OCI-LY1 (cell line): ENCODE data around the gene ELAVL1.

Experiments used
- H2AFZ ChIP-seq: fragments of 200-600 bp; sonication (generic), shearing (Covaris generic); 2 replicates; pipeline ENCODE4 v1.6.0; 2014; ENCODE audit warnings: antibody characterized with exemption, mild to moderate bottlenecking, low read length
- H3F3A ChIP-seq: fragments of 200-600 bp; sonication (generic), shearing (Covaris generic); 2 replicates; pipeline ENCODE4 v1.6.0; 2014; ENCODE audit warnings: mild to moderate bottlenecking, antibody characterized with exemption, low read length, moderate library complexity; ENCODE audit not compliant: insufficient read depth
- H3K27ac ChIP-seq: fragments of 200-600 bp; sonication (generic); 2 replicates; pipeline ENCODE4 v1.5.1; 2014; ENCODE audit warnings: low read length, mixed run types, mild to moderate bottlenecking, low read depth; ENCODE audit not compliant: poor library complexity, severe bottlenecking
- H3K27me3 ChIP-seq: fragments of 200-600 bp; sonication (generic); 2 replicates; pipeline ENCODE4 v1.6.0; 2014; ENCODE audit warnings: antibody characterized with exemption, mild to moderate bottlenecking, low read length, moderate library complexity; ENCODE audit not compliant: insufficient read depth
- H3K36me3 ChIP-seq: fragments of 200-600 bp; sonication (generic); 2 replicates; pipeline ENCODE4 v1.6.1; 2014; ENCODE audit warnings: mild to moderate bottlenecking, antibody characterized with exemption, low read length, moderate library complexity, mixed read lengths; ENCODE audit not compliant: insufficient read depth
- H3K4me1 ChIP-seq: fragments of 200-600 bp; sonication (generic); 2 replicates; pipeline ENCODE4 v1.5.1; 2014; ENCODE audit warnings: mild to moderate bottlenecking, low read length, moderate library complexity; ENCODE audit not compliant: insufficient read depth, severe bottlenecking
- H3K4me2 ChIP-seq: fragments of 200-600 bp; sonication (generic), shearing (Covaris generic); 2 replicates; pipeline ENCODE4 v1.6.1; 2014; ENCODE audit warnings: low read length
- H3K4me3 ChIP-seq: fragments of 200-600 bp; sonication (generic); 2 replicates; pipeline ENCODE4 v1.5.1; 2014; ENCODE audit warnings: low read length, low read depth, mild to moderate bottlenecking, mixed read lengths; ENCODE audit not compliant: poor library complexity, severe bottlenecking
- H3K79me2 ChIP-seq: fragments of 200-600 bp; shearing (Covaris generic); 2 replicates; pipeline ENCODE4 v1.6.1; 2016; ENCODE audit warnings: mixed run types, low read length, mixed read lengths; ENCODE audit not compliant: insufficient read depth
- H3K9ac ChIP-seq: fragments of 200-600 bp; sonication (generic), shearing (Covaris generic); 2 replicates; pipeline ENCODE4 v1.6.1; 2014; ENCODE audit warnings: mild to moderate bottlenecking, low read length, mixed read lengths
- H3K9me2 ChIP-seq: fragments of 200-600 bp; sonication (generic), shearing (Covaris generic); 2 replicates; pipeline ENCODE4 v1.6.1; 2014; ENCODE audit warnings: low read depth, mild to moderate bottlenecking, low read length, mixed read lengths
- H3K9me3 ChIP-seq: fragments of 200-600 bp; shearing (Covaris generic); 2 replicates; pipeline ENCODE4 v1.6.1; 2014; ENCODE audit warnings: low read length, mixed read lengths
- H4K20me1 ChIP-seq: fragments of 200-600 bp; sonication (generic), shearing (Covaris generic); 2 replicates; pipeline ENCODE4 v1.6.0; 2016; ENCODE audit warnings: mild to moderate bottlenecking, low read length; ENCODE audit not compliant: insufficient read depth
- EZH2 ChIP-seq: fragments of 200-600 bp; sonication (generic), shearing (Covaris generic); IDR thresholded peaks from 2 replicates; pipeline ENCODE4 v1.8.0; 2017; ENCODE audit warnings: borderline replicate concordance, mixed run types, mild to moderate bottlenecking, antibody characterized with exemption, low read length, moderate library complexity, mixed read lengths
- TF ChIP-seq, protein P1 (sequence below): fragments of 200-600 bp; sonication (generic), shearing (Covaris generic); IDR thresholded peaks from 2 replicates; pipeline ENCODE4 v1.5.1; 2017; ENCODE audit warnings: mild to moderate bottlenecking, antibody characterized with exemption, low read length, moderate library complexity, mixed read lengths

Gene ELAVL1

DNA sequence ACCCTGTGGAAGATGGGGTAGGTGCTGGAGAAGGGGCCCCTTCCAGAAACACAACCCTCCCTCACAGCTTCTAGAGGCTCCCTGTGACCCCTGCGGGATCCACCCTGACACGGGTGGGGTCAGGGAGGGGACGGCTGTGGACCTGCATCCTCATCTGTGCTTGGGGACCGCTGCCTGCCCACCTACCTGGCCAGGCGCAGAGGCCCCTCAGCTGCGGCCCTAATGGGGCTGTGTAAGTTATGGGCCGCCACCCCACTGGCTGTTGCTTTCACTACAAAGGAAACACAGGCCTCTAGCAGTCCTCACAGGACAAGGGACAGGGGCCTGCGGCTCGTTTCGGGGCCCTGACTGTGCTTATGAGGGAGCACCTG is 72.5 kb downstream of the ELAVL1 start:
- Histone ChIP-seq H3K9ac (no peak overlapping the region), H3K27me3 (no peaks in the 10 kb centered on the region), H3K4me2 (no peak overlapping the region), H3F3A (no peaks in the 10 kb centered on the region), H3K79me2 (no peaks in the 10 kb centered on the region), H3K27ac (no peak overlapping the region), H2AFZ (no peak overlapping the region), H4K20me1 (no peaks in the 10 kb centered on the region), H3K9me3 (no peaks in the 10 kb centered on the region), H3K9me2 (no peaks in the 10 kb centered on the region), H3K4me3 (no peak overlapping the region), H3K36me3 (peaks cover 80% of the 10 kb centered on the region), H3K4me1 (no peaks in the 10 kb centered on the region)
- TF ChIP-seq, protein P1, sequence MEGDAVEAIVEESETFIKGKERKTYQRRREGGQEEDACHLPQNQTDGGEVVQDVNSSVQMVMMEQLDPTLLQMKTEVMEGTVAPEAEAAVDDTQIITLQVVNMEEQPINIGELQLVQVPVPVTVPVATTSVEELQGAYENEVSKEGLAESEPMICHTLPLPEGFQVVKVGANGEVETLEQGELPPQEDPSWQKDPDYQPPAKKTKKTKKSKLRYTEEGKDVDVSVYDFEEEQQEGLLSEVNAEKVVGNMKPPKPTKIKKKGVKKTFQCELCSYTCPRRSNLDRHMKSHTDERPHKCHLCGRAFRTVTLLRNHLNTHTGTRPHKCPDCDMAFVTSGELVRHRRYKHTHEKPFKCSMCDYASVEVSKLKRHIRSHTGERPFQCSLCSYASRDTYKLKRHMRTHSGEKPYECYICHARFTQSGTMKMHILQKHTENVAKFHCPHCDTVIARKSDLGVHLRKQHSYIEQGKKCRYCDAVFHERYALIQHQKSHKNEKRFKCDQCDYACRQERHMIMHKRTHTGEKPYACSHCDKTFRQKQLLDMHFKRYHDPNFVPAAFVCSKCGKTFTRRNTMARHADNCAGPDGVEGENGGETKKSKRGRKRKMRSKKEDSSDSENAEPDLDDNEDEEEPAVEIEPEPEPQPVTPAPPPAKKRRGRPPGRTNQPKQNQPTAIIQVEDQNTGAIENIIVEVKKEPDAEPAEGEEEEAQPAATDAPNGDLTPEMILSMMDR: no peak
- no peak for TF ChIP-seq EZH2

DNA sequence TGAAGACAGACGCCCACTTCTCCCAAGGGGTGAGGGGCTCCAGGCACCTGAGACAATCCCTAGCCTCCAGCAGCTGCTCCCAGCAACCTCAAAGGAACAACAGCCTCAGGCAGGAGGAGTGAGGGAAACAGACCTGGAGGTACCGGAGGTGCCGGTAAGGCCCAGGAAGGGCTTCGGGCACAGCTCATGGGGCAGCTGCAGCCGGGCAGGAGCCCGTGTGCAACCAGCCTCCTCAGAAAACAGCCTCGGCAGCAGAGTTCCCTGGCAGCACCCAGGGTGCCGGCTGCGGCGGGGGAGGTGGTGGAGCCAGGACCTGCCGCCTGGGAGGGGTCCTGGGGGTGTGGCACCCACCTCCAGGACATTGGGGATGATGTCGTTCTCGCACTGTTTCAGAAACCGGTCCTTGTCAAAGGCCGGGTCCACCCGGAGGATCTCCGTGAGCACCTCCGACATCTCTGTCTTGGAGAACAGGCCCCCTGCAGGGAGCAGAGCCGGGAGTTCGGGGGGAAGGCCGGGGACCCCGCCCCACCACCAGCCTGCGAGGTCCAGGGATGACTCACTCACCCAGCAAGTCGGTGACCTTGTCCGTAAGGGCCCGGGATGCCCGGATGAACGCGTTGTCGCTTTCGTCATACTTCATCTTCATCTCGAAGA is 73.0 kb downstream of the ELAVL1 start:
- Histone ChIP-seq H3K9me3 (no peaks in the 10 kb centered on the region), H3K9me2 (no peaks in the 10 kb centered on the region), H3K4me1 (no peaks in the 10 kb centered on the region), H3K4me2 (no peak overlapping the region), H3K79me2 (no peaks in the 10 kb centered on the region), H3K36me3 (peaks cover 75% of the 10 kb centered on the region), H3K27ac (no peak overlapping the region), H3K27me3 (no peaks in the 10 kb centered on the region), H3K9ac (no peak overlapping the region), H3F3A (no peaks in the 10 kb centered on the region), H3K4me3 (no peak overlapping the region), H4K20me1 (no peaks in the 10 kb centered on the region), H2AFZ (no peak overlapping the region)
- TF ChIP-seq EZH2: no peak
- TF ChIP-seq, protein P1: no peak

DNA sequence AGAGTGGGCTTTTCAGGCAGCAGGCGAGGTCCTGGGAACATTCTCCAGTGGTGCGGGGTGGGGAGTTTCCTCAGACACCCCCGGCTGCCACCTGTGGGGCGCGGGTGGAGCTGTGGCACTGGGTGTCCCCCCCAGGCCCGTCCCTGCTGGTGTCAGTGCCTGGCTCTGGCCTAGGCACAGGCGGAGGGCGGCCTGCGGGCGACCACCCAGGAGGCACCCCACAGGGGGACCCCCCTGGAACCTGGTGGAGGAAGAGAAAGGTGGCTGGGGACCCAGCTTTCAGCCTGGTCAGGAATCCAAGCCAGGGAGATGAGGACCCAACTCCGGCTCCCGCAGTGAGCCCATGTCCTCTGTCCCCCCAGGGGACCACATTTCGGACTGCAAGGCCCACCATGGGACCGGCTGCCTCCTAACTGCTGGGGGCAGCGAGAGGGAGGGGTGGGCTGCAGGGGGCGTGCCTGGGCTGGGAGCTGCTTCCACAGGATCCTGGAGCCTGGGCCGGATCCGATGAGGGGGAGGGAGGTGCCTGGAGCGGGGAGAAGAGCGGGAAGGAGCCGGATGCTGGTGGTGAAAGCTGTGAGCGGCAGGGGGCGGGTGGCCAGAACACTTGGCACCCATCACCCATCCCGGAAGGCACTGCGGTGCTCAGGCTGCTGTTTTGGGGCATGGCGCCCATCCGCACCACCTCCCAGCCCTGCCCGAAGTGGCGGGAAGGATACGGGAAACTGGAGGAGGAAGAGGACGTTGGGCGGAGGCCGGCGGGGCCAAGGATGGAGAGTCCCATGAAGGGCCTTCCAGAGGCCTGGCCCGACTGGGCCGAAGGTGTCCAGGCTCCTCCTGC is 74.0 kb downstream of the ELAVL1 start:
- Histone ChIP-seq H3K36me3 (peaks cover 66% of the 10 kb centered on the region), H3K27ac (no peak overlapping the region), H3F3A (no peaks in the 10 kb centered on the region)

More for the DNA sequence above, 74.0 kb downstream of the ELAVL1 start:
- no peaks in the 10 kb centered on the region for H4K20me1 ChIP-seq
- H3K4me3 ChIP-seq: no peak overlapping the region
- TF ChIP-seq, protein P1: no peak
- no peak for TF ChIP-seq EZH2
- H3K9me2 ChIP-seq: no peaks in the 10 kb centered on the region
- no peak overlapping the region for H3K9ac ChIP-seq
- H2AFZ ChIP-seq: no peak overlapping the region
- H3K79me2 ChIP-seq: no peaks in the 10 kb centered on the region
- H3K27me3 ChIP-seq: no peaks in the 10 kb centered on the region
- no peaks in the 10 kb centered on the region for H3K9me3 ChIP-seq
- no peak overlapping the region for H3K4me2 ChIP-seq
- peaks cover 2% of the 10 kb centered on the region for H3K4me1 ChIP-seq
